PC-3 (cell line): ENCODE results near the gene ATP5PF.

Experiments used
- CTCF ChIP-seq: fragments of 300-600 bp; sonication (generic); conservative IDR thresholded peaks from 2 replicates; pipeline ENCODE4 v1.5.1; 2017; ENCODE audit warnings: antibody characterized with exemption, low read depth, mild to moderate bottlenecking, low read length
- EZH2 ChIP-seq: fragments of 300-600 bp; sonication (generic); IDR thresholded peaks from one replicate; pipeline ENCODE4 v1.6.1; 2017; ENCODE audit warnings: antibody characterized with exemption, mild to moderate bottlenecking, low read length; ENCODE audit not compliant: unreplicated experiment

- TF ChIP-seq CTCF, result no peak
- no peak for TF ChIP-seq EZH2
Measured at GRCh38 chr21:25756190-25756932, 21.7 kb upstream of the ATP5PF start.
